Activated T-cell treated with anti-CD3 and anti-CD28 coated beads for 48 hours (primary cell): ENCODE results near the gene FRMD4B.

Experiments used
- DNase-seq: peaks from one replicate; pipeline ENCODE4 v3.0.0-alpha.2; 2020; ENCODE audit warnings: low read depth

FRMD4B gene

GRCh38 chr3:69321301-69322157, 64.4 kb downstream of the FRMD4B start:
- DNase-seq, result no peak

- no peak for DNase-seq
Measured at GRCh38 chr3:69320871-69321271, 65.0 kb downstream of the FRMD4B start.

DNA sequence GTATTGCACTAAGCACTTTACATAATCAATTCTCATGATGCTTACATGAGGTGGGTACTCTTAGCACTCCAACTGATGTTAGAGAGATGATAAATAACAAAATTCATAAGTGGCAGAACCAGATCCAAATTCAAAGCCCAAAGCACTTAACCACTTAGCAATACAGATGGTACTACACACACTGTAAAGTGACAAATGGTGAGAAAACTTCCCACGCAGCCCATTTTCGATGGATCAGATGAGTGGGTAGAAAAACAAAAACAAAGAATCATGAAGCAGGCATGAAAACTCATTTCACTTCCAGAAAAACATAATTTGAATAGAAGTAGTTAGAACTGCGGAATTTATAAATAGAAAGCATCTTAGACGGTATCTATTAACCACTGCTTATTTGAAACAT, 66.2 kb downstream of the FRMD4B start:
- DNase-seq, result no peak

DNA sequence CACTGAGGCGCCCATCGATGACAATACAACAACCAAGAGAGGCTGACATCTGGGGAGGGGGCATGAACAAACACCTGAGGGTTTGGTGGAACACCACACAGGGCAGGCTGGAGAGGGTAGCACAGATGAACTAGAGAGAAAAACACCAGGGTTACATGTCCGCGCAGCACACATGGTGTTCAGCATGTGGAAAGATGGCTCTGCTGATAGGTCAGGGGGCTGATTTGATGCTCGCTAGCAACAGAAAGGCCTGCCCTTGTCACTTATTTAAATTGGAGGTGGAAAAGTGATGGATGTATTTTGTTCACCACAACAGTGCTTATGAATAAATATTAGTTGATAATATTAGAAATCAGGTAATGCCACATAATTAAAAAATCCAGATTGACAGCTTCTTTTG, 67.5 kb downstream of the FRMD4B start:
- DNase-seq, result no peak

DNA sequence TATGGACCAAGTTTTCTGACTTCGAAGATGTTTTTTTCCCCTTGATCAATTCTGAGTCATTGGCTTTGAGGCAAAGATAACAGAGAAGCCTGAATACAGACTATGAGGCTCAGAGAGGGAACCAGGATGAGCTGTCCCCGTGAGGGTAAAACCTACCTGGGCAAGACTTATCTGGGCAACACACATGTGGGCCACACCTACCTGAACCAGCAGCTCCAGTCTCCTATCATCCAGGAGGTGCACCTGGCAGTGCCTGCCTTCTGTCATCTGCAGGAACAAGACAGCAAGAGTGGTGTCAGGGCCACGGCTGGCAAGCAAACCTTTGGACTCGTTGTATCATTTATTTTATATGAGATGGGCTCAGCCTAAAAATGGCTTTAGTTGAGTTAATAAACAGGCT, 72.6 kb downstream of the FRMD4B start:
- no peak for DNase-seq

DNA sequence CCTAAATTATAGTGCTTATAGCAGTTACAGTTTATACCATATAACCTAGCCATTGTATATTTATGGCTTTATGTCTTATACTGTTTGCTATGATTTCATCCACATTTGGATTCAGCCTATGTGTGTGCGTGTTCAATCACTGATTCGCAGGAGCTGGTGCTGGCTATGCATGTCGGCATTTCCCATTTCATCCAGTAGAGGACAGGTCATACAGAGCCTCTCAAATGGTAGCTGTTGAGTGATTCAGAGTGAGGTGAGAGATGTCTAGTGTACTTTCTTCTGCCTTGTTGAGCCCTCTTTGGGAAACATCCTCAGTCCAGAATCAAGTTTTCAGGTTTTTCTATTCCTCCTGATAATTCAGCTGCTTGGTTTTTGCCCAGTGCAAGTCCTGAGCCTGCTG, 76.1 kb downstream of the FRMD4B start:
- no peak for DNase-seq

GRCh38 chr3:69306239-69307185, 79.4 kb downstream of the FRMD4B start:
- peak; percentile 48 for DNase-seq

GRCh38 chr3:69305011-69305410, 80.9 kb downstream of the FRMD4B start:
- no peak for DNase-seq

DNA sequence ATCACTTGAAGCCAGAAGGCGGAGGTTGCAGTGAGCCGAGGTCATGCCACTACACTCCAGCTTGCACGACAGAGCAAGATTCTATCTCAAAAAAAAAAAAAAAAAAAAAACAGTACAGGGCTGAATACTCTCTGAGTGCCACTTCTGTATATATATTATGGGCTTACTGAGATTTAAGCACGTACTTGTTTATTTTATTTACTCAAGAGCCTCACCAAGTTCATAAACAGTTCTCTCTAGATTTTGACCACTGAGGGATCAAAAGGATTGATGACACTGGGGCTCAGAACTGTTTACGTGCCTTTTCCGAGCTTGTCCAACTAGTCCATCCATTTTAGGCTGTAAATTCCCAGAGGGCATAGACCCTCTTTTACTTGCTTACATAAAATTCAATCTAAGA, 81.5 kb downstream of the FRMD4B start:
- no peak for DNase-seq

GRCh38 chr3:69300296-69300695, 85.6 kb downstream of the FRMD4B start:
- no peak for DNase-seq

- DNase-seq, result no peak
Measured at GRCh38 chr3:69299344-69299743, 86.5 kb downstream of the FRMD4B start.

- no peak for DNase-seq
Measured at GRCh38 chr3:69297501-69297900, 88.4 kb downstream of the FRMD4B start.

GRCh38 chr3:69296995-69297394, 88.9 kb downstream of the FRMD4B start:
- DNase-seq, result no peak

GRCh38 chr3:69294014-69294766, 91.7 kb downstream of the FRMD4B start:
- no peak for DNase-seq

DNA sequence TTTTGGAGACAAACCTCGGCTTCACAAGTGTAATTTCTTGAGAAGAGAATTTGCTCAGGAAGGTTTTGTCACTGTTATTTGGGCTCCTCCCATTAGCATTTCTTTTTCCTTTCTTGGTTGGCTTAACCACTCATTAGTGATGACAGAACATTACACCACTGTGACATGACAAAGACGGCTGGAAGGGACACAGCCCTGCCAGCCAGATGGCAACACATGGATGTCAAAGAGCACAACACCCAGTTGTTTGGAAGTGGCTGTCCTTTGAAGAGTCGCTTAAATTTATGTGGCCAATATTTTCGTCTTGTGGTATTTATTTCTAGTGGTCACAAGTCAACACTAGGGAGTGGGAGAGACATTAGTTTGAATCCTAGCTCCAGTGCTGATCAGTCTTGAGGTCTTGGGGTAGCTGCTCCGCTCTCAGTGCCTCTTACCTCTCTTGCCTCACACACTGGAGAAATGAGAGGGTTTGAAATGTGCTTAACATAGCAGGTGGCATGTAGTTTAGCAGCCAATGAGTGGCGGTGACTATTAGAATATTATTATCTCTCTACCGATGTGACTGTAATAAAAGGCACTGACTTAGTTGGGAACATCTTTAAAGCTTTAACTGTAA, 92.8 kb downstream of the FRMD4B start:
- no peak for DNase-seq

GRCh38 chr3:69292185-69292584, 93.7 kb downstream of the FRMD4B start:
- DNase-seq, result no peak

DNA sequence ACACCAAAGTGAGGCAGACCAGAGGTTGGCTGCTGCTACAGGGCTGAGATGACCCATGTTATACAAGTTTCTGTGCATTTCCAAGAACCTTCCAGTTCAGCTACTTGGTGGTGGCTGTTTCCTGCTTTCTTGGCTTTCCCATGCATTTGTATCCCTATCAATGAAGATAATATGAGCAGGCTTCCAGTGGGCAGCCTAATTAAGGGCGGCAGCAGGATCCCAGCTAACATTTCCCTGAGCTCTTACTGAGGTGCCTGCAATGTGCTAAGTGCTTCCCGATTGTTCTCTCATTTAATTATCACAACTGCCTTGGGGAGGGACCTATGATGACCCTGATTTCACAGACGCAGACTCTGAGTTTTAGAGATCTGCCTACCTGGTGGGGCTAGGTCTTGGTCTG, 95.5 kb downstream of the FRMD4B start:
- no peak for DNase-seq

- no peak for DNase-seq
Measured at GRCh38 chr3:69290006-69290405, 95.9 kb downstream of the FRMD4B start.

DNA sequence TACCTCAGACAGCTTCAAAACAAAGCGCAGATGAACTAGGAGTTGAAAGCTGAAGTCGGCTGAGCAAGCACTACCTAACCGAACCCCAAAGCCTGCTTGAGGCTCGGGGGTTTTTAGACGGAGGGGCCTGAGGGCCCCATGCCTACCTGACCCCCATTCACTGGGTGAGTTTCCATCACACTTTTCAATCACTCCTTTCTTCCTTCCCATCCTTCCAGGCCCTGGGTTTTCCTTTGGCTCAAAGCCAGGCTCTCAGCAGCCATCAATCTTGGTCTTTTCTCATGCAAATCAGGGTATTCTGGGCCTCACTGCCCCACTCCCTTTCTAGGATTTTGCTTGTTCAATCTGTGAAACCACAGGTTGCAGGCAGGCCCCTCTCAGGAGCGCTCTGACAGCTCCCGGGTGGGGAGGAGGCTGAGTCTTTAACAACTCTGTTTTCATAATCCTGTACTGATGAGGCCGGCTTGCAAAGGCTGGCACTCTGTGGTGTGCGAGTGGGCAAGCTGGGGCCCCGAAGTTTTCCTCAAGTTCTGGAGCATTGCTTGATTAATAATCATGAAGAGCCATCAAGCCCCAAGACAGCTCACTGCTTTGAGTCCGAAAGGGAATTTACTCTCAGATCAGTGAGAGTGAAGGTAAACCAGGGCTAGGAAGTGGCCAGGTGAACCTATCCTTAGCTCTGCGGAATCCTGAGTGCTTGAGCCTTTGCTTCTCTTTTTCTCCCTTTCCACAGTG, 97.6 kb downstream of the FRMD4B start:
- DNase-seq, result peak; percentile 58

DNA sequence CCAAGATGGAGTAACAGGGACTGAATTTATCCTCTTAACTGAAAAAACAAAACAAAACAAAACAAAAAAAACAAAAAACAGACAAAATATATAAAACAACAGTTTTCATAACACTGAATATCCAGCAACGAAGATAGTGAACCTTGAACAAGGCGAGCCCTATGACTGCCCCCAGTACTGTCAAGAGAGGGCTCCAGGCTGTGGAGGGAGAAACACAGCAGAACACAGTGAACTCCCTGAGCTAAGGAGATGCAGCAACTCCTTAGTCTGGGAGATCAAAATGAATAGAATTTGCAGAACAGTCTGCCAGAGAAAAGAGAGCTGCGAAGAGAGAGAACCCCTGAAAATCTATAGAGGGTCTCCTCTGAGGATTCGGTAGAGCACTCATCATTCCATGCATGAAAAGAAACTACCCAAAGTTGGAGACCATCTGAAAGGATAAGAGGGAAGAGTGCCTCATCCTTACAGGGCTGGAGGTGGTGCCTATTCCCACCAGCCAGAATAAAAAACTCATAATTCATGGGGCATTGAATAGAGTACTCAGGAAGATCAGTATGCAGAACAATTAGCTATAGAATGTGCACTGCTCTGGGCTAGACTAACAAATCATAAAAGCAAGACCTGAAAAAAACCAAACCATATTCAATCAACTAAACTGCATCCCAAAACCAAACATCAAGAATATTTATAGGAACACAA, 101.8 kb downstream of the FRMD4B start:
- no peak for DNase-seq

- no peak for DNase-seq
Measured at GRCh38 chr3:69283496-69283895, 102.4 kb downstream of the FRMD4B start.
